ENCODE results near the gene ACOX1.

ACOX1 gene

DNA sequence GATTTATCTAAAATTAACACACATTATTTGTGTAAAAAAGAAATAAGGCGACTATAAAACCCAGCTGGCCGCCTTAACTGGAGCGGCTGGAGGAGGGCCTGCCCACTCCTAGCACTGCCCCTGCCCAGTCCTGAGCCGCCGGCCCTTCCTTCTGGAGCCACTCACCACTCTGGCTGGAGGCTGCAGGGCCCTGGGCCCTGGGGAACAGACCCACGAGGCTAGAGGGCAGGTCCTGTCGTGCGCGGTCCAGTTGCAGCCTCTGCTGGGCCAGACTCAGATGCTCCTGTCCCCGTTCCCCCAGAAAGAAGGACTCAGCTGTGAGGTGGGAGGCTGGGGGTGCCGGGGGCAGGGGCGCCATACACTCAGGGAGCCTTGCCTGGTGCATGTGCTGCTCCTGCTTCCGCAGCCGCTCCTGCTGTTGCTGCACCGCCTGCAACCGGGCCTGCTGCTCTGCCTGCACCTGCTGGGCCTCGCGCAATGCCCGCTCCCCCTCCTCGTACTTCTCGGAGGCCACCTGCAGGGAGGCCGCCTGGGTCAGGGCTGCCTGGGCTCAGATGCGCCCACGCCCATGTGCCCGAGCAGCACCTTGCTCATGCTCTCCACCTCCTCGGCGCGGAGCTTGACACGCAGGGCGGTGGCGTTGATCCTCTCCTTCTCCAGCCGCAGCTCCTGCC is 65.3 kb downstream of the ACOX1 start:
- DNase-seq (ENCODE audit: extremely low read depth in 1 of 2, low read depth in 1 of 2), result no peak

DNA sequence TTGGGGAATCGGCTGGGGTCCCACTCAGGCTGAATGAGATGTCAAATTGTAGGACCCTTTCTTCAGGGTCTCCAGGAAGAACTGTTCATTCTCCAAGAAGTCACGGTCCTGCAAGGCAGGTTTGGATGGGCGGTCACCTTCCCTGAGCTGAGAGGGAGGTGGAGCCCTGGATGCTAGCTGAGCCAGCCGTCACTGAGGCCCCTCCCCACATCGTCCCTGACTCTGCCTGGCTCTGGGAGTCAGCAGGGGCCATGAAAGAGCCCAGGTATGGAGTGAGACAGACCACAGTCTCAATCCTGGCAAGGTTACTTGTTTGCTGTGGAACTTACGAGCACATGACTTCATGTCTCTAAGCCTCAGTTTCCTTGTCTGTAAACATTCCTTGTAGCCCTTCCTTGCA is 68.3 kb downstream of the ACOX1 start:
- DNase-seq (ENCODE audit: extremely low read depth in 1 of 2, low read depth in 1 of 2), result no peak

DNA sequence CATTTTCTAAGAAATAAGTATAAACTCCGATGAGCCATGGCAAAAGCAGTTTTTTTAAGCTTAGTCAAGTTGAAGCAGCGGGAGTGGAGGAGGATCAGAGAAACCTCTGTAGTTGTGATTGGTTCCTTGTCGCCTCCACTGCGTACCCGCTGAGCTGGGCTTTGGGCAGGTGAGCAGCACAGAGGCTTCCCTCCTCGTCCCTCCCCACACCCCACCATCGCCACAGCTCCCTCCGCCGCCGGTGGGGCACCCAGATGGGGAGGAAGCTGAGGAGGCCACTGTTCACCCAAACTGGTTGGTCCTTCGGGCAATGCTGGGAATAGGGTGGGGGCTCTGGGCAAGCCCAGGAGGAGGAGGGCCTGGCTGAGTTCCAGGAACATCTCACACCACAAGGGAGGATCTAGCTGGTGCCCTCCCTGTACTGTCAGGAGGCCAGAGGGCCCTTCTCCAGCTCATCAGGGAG is 69.1 kb downstream of the ACOX1 start:
- DNase-seq (ENCODE audit: extremely low read depth in 1 of 2, low read depth in 1 of 2), result no peak

GRCh38 chr17:75909051-75909811 is 69.7 kb downstream of the ACOX1 start:
- no peak for DNase-seq (ENCODE audit: extremely low read depth in 1 of 2, low read depth in 1 of 2)

DNA sequence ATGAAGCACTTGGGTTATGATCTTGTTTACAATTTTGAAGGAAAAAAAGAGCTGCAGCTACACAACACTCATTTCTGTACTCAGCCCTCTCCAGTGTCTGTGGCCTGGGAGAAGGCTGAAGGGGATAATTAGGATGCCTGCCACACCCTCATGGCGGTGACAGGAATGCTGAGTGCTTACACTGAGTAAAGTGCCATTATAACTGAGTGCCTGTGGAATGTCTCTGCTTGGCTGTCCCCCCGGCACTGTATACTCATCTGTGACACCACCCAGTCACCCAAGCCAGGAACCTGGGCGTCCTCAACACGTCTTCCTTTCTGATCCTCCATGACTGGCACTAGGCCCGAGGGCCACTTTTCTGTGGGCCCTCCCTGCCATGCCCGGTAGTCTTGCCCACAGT is 70.8 kb downstream of the ACOX1 start:
- DNase-seq (ENCODE audit: extremely low read depth in 1 of 2, low read depth in 1 of 2), result no peak

DNA sequence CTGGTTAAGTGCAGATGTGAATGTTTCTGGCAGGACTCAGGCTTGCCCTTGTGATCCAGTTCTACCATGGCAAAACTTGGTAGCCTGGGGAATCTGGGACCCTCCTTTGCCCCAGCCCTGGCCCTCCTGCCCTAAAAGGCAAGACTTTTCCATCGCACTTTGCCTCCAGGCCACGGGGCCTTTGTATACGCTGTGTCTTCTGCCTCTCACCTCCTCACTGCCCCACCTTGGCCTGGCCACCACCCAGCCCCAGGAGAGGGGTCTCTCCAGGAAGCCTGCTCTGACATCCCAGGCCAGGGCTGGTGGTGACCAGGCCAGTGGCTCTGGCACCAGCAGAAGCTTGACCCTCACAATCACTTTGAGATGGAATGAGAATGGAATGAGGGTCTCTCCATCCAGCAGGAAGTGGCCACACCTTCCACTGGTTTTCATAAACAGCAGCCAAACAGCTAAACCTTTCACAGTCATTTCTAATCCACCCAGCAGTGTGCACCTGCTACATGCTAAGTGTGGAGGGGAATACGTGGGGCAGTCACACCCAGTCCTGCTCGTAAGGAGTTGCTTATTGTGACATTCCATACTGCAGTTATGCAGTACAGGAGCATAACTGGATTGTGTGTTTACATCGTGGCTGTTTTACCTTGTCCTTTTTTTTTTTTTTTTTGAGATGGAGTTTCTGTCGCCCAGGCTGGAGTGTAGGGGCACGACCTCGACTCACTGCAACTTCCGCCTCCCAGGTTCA is 72.7 kb downstream of the ACOX1 start:
- no peak for DNase-seq (ENCODE audit: extremely low read depth in 1 of 2, low read depth in 1 of 2)

DNA sequence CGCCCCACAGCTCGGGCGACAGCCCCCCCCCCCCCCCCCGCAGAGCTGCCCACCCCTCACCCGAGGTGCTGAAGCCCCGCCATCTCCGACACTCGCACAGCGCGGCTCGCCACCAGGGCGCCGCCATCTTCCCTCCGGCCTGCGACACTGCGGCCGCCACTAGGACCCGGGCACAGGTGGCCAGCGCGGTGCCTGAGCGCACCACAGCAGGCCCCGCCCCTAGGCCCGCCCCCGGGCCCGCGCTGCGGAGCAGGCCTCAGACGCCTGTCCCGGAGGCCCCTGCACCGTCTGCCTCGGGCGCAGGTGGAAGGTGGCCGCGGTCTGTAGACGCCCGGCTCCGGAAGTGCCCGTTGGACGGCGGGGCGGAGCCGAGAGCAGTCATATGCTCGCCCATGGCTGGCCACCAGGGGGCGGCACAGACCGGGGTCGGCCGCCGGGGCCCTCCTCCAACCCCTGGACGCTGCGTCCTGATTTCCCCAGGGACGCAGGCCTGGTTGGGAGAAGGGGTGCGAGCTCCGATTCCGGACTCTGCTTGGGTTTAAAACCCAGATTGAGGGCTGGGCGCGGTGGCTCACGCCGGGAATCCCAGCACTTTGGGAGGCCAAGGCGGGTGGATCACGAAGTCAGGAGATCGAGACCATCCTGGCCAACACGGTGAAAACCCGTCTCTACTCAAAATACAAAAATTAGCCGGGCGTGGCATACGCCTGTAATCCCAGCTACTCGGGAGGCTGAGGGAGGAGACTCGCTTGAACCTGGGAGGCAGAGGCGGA is 74.0 kb downstream of the ACOX1 start, which contains the start of gene MRPL38:
MRPL38 (minus strand) TSS at position 136 of the 773 bp plus-strand sequence; CDS start at position 127, 9 bp downstream.
- peak; percentile 80 to 85 for DNase-seq (ENCODE audit: extremely low read depth in 1 of 2, low read depth in 1 of 2)

- no peak for DNase-seq (ENCODE audit: extremely low read depth in 1 of 2, low read depth in 1 of 2)
Observed at GRCh38 chr17:75902406-75902805, 76.6 kb downstream of the ACOX1 start.

- DNase-seq (ENCODE audit: extremely low read depth in 1 of 2, low read depth in 1 of 2), result no peak
Observed at GRCh38 chr17:75901727-75902126, 77.2 kb downstream of the ACOX1 start.

- DNase-seq (ENCODE audit: extremely low read depth in 1 of 2, low read depth in 1 of 2), result no peak
Observed at GRCh38 chr17:75900691-75901533, 78.1 kb downstream of the ACOX1 start.

- DNase-seq (ENCODE audit: extremely low read depth in 1 of 2, low read depth in 1 of 2), result no peak
Observed at GRCh38 chr17:75899767-75900468, 79.0 kb downstream of the ACOX1 start.

DNA sequence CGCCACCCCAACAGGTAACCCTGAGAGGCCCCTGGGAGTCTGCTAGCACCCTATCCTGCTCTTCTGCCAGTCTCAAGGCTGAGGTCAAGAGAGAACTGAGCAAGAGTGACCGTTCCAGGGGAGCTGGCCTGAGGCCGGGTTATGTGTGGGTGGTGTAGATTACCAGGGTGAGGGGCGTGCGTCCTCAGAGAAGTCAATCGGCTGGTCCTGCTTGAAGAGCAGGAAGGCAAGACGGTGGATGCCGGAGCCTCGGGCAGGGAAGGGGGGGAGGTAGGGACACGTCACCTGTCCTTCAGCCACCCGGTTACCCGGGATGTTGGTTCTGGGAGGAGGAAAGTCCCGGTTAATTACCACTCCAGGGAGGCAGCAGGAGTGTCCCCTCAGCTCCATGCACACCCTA is 79.6 kb downstream of the ACOX1 start:
- DNase-seq (ENCODE audit: extremely low read depth in 1 of 2, low read depth in 1 of 2), result no peak

DNA sequence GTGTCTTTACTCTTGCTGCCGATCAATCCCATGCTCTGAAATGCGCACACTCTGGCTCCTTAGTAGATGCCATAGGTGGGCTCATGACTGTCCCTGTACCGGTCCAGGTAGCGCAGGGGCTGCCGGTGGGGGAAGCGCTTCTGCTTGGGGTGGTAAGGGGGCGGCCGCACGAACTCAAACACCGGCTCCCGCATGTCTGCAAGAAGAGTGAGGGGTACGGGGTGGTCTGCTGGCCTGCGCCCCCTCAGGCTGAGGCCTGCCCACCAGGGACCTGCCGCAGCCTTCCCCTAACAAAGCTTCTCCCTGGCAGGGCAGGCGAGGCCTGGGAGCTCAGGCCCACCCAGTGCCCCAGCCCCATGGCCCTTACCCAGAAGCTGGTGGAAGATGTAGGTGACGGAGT is 80.2 kb downstream of the ACOX1 start:
- no peak for DNase-seq (ENCODE audit: extremely low read depth in 1 of 2, low read depth in 1 of 2)

GRCh38 chr17:75898065-75898464 is 80.9 kb downstream of the ACOX1 start:
- DNase-seq (ENCODE audit: extremely low read depth in 1 of 2, low read depth in 1 of 2), result no peak

DNA sequence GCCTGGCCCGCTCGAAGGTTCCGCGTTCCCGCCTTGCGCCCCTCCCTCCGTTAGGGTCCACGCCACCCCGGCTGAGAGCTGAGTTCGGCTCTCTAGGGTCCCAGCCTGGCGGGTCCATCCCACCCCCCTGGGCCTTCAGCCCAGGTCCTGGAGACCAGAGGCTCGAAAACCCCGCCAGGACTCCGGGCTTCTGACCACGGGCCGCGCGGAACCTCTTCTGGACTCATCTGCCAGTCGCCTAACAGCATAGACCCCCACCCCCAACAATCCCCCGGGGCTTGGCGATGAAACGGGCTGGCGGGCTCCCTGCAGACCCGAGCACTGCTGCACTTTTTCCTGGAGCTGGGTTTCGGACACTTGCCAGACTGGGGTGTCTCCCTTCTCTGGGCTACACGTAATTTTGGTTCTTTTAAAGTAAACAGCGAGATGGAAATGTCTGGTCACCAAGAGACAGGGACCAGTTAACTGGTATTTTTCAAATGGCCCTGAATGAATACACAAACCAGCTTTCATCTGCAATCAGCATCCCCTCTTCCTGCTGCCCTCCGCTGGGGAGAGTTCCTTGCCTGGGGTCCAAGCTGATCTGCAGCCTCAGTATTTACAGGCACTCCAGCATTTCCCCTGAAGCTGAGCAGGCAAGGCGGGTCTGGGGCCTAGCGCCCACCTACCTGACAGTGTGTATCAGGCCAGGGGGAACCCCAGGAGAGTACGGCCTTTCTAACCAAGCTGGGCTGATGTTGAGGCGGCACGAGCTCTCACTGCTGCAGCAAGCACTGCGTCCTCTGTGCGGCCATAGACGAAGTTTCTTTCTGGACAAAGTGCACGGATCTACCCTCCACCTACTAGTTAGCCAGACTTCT is 81.6 kb downstream of the ACOX1 start:
- no peak for DNase-seq (ENCODE audit: extremely low read depth in 1 of 2, low read depth in 1 of 2)

- DNase-seq (ENCODE audit: extremely low read depth in 1 of 2, low read depth in 1 of 2), result peak; percentile 33 to 66
Observed at GRCh38 chr17:75896415-75897159, 82.4 kb downstream of the ACOX1 start, which contains the start of gene TRIM65. Gene TRIM65, minus strand, starts transcription at chr17:75896951. Its CDS starts 14 bp downstream, at chr17:75896937.

DNA sequence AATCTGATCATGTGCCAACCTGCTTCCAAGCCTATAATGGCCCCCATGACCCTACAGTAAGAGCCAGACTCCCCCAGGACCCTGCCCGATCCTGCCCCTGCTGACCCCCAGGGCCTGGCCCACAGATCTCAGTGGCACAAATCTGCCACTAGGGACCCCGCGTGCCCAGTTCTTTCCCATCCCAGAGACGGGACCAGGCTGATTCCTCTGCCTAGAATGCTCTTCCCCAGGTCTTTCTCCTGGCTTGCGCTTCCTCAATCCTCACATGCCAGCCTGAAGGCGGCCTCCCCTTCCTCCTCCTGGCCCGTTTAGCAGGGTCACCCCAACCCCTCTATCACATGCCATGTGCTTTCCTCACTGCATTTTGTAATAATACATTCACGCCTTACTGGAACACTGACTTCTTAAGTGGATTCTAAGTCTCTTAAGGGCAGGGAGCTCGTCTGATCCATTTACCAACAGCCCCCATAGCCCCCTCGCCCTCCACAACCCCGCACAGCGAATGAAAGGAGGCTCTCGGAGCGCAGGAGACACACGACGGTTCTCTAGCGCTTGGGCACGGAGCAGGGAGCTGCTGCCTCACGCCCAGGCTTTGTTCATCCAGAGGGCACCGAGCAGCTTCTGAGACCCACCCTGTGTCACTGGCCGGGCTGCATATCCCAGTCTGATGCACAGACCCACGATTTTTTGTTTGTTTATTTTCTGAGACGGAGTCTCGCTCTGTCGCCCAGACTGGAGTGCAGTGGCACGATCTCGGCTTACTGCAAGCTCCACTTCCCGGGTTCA is 83.4 kb downstream of the ACOX1 start:
- no peak for DNase-seq (ENCODE audit: extremely low read depth in 1 of 2, low read depth in 1 of 2)
